ENCODE measurements around the gene APOLD1. TPM values are rescaled to one million over a fixed set of nuclear protein-coding genes. Genes with fewer than 3 reads are reported as not detected.

APOLD1 gene
- polyA plus RNA-seq, 2 of the 4 experiments (the other 2 are of a cell fraction): 0.44 to 1.3 TPM

DNA sequence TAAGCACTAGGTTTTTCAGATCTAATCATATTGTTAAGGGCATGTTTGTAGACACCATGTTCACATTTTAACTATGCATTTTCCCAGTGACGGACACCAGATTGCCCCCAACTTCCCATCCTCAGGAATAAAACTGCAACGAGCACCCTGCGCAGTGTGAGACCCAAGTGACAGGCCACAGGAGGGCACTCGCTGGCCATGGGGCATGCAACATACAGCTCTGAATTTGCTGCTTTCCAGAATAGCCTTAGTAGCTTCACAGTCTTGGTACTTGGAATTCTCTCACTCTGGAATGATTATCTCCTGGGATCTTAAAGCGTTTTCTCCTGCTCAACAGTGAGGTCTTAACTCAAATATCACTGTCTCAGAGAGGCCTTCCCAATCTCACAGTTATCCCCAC lies 26.7 kb downstream of the APOLD1 start:
- TF ChIP-seq NR3C1 (IDR thresholded peaks at IDR 0.05) (no peak), CEBPB (IDR thresholded peaks at IDR 0.05) (no peak), RAD21 (conservative IDR thresholded peaks at IDR 0.05 in 1 of 2, IDR thresholded peaks at IDR 0.05 in 1 of 2) (peak; percentile 90 to 97), SMC3 (IDR thresholded peaks at IDR 0.05) (peak; percentile 84)
- TF ChIP-seq, protein P1, sequence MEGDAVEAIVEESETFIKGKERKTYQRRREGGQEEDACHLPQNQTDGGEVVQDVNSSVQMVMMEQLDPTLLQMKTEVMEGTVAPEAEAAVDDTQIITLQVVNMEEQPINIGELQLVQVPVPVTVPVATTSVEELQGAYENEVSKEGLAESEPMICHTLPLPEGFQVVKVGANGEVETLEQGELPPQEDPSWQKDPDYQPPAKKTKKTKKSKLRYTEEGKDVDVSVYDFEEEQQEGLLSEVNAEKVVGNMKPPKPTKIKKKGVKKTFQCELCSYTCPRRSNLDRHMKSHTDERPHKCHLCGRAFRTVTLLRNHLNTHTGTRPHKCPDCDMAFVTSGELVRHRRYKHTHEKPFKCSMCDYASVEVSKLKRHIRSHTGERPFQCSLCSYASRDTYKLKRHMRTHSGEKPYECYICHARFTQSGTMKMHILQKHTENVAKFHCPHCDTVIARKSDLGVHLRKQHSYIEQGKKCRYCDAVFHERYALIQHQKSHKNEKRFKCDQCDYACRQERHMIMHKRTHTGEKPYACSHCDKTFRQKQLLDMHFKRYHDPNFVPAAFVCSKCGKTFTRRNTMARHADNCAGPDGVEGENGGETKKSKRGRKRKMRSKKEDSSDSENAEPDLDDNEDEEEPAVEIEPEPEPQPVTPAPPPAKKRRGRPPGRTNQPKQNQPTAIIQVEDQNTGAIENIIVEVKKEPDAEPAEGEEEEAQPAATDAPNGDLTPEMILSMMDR (IDR thresholded peaks at IDR 0.05): peak; percentile 84
- TF ChIP-seq, protein P2, sequence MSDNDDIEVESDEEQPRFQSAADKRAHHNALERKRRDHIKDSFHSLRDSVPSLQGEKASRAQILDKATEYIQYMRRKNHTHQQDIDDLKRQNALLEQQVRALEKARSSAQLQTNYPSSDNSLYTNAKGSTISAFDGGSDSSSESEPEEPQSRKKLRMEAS (IDR thresholded peaks at IDR 0.05): peak; percentile 42; the same call in 1 of the 2 replicates
- no peaks in the 10 kb centered on the region for H3K9me3 ChIP-seq
- H3K4me1 ChIP-seq: peaks cover 55% of the 10 kb centered on the region
- no peak for FAIRE-seq
- ATAC-seq: peak; percentile 89 to 90
- 39% methylated on average over 5 of the region's 5 CpGs for WGBS (ENCODE audit: missing lambda C conversion rate)
- ChIA-PET POLR2A (interaction anchor here (1.1 to 2.6 kb wide), 3 partner anchors 8 to 79 kb away, joined by 5 to 18 read pairs (median 13); partner anchors contain the start of gene GPRC5A), CTCF (interaction anchor here (0.6 to 6.3 kb wide), 46 partner anchors 9 to 412 kb away, joined by 3 to 80 read pairs (median 4); partner anchors contain the start of genes APOLD1 and GPRC5A)
- peak overlapping the region; percentile 90 to 92 for H3K27ac ChIP-seq
- no peak overlapping the region for H3K4me3 ChIP-seq
- DNase-seq (ENCODE audit: low read depth in 1 of 2, low spot score in 1 of 2): peak; percentile 59 to 81
- peak overlapping the region; percentile 67 for H3K4me2 ChIP-seq

DNA sequence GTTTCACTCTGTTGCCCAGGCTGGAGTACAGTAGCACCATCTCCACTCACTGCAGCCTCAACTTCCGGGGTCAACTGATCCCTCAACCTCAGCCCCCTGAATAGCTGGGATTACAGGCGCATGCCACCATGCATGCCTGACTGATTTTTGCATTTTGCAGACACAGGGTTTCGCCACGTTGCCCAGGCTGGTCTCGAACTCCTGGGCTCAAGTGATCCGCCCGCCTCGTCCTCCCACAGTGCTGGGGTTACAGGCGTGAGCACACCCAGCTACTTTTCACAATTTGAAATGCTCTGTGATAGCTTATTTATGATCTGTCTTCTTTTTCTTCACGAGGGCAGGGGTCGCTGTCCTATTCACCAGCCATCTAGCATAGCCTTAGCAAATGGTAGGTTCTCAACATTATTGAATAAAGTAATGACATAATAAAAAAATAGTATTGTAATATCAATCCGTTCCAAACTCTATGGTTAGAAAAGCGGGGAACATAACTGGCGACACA lies 27.2 kb downstream of the APOLD1 start:
- H3K27ac ChIP-seq: peak overlapping the region; percentile 90 to 92

DNA sequence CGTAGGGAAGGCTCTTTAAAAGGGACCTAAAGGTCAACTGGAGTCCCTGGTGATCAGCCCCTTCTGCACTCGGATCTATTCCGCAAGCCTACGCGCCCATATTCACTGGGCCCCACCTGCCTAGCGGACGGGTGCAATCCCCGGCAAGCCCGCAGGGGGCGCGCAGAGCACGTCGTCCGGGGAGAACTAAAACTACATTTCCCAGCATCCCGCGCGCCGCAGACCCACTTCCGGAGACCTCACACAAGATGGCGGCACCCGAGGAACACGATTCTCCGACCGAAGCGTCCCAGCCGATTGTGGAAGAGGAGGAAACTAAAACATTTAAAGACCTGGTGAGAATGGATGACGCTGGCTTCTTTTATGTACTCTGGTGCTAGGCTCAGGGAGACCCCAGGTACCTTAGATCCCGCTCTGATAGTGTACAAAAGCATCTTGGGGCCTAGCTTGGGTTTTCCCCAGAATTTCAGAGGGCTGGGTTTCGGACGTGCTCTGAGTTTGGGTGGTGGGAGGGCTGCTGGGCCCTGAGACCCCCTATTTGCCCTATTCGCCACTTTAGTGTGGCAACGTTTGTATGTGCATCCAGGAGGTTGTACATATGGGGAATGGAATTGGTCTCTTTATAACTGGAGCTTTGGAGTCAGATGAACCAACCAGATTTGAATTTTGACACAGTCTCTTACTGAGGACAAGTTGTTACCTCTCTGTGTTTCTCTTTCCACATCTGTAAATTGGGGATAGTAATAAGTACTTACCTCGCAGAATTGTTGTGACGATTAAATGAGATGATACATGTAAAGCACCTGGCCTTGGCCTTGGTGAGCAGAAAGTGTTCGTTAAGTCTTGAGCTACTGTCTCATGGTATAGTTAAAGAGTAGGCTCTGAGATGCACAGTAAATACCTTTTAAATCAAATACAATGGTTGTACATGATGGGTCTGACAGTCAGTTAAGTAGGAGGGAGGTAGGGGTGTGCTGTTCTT lies 28.0 kb downstream of the APOLD1 start, which contains the start of gene DDX47:
Gene DDX47, plus strand, starts transcription at position 227 of the 982 bp plus-strand sequence. Its CDS starts 22 bp downstream, at position 249.
- H3K9me3 ChIP-seq: no peaks in the 10 kb centered on the region
- ChIA-PET CTCF (interaction anchor here (0.7 to 6.3 kb wide), 38 partner anchors 8 to 411 kb away, joined by 3 to 80 read pairs (median 4); partner anchors contain the start of genes APOLD1 and GPRC5A), POLR2A (interaction anchor here (0.6 to 2.6 kb wide), 6 partner anchors 10 to 88 kb away, joined by 3 to 18 read pairs (median 5); partner anchors contain the start of gene GPRC5A)
- FAIRE-seq (peak; percentile 13), DNase-seq (ENCODE audit: low read depth in 1 of 2, low spot score in 1 of 2) (peak; percentile 87 to 95), ATAC-seq (peak; percentile 93 to 94)
- under 1% methylated on average over 34 of the region's 35 CpGs for WGBS (ENCODE audit: missing lambda C conversion rate)
- peaks cover 43% of the 10 kb centered on the region for H3K4me1 ChIP-seq
- H3K4me3 ChIP-seq: peak within 1 kb of the TSS; percentile 92
- H3K27ac ChIP-seq: peak within 1 kb of the TSS; percentile 90 to 92
- H3K4me2 ChIP-seq: peak within 1 kb of the TSS; percentile 97
- no peak for TF ChIP-seq HOXB13 (CRISPR knock-in tag; IDR thresholded peaks at IDR 0.05; ENCODE audit: low read depth)
- TF ChIP-seq, protein P1 (IDR thresholded peaks at IDR 0.05): peak; percentile 81
- TF ChIP-seq MAZ (IDR thresholded peaks at IDR 0.05; ENCODE audit: borderline replicate concordance, low read depth, low read length): no peak
- TF ChIP-seq, protein P2 (IDR thresholded peaks at IDR 0.05): peak; percentile 85
- peak; percentile 2; the same call in 1 of the 2 replicates for TF ChIP-seq TP53 (CRISPR knock-in tag; IDR thresholded peaks at IDR 0.05)
- TF ChIP-seq RAD21 (conservative IDR thresholded peaks at IDR 0.05 in 1 of 2, IDR thresholded peaks at IDR 0.05 in 1 of 2): peak; percentile 60 to 72
- no peak for TF ChIP-seq KDM1A (IDR thresholded peaks at IDR 0.05; ENCODE audit: low read depth)
- TF ChIP-seq RARB (CRISPR knock-in tag; IDR thresholded peaks at IDR 0.05): no peak
- TF ChIP-seq CBX2 (IDR thresholded peaks at IDR 0.05; ENCODE audit: borderline replicate concordance, low read depth): no peak
- no peak for TF ChIP-seq CBX8 (IDR thresholded peaks at IDR 0.05)
- TF ChIP-seq GATA3 (IDR thresholded peaks at IDR 0.05; ENCODE audit: borderline replicate concordance): peak; percentile 42; the same call in 1 of the 2 replicates
- peak; percentile 86 for TF ChIP-seq KDM5A (IDR thresholded peaks at IDR 0.05)

More for the DNA sequence above, 27.2 kb downstream of the APOLD1 start:
- ChIA-PET CTCF (interaction anchor here (0.6 to 6.3 kb wide), 50 partner anchors 9 to 412 kb away, joined by 3 to 80 read pairs (median 4); partner anchors contain the start of genes APOLD1 and GPRC5A), POLR2A (interaction anchor here (0.6 to 2.6 kb wide), 6 partner anchors 9 to 88 kb away, joined by 3 to 18 read pairs (median 6); partner anchors contain the start of gene GPRC5A)
- no peak for TF ChIP-seq JUN (IDR thresholded peaks at IDR 0.05)
- 0 out of 2 replicates have a peak, but pooled peaks have one; percentile 51 for TF ChIP-seq FOSB (CRISPR knock-in tag; IDR thresholded peaks at IDR 0.05)
- no peak for TF ChIP-seq CHD4 (IDR thresholded peaks at IDR 0.05; ENCODE audit: borderline replicate concordance)
- peak; percentile 22; the same call in 1 of the 2 replicates for TF ChIP-seq TP53 (CRISPR knock-in tag; IDR thresholded peaks at IDR 0.05)
- TF ChIP-seq CEBPB (IDR thresholded peaks at IDR 0.05): no peak
- TF ChIP-seq ESRRA (IDR thresholded peaks at IDR 0.05; ENCODE audit: borderline replicate concordance, low read length): no peak
- TF ChIP-seq KDM1A (IDR thresholded peaks at IDR 0.05; ENCODE audit: low read depth): no peak
- TF ChIP-seq MAZ (IDR thresholded peaks at IDR 0.05; ENCODE audit: borderline replicate concordance, low read depth, low read length): no peak
- TF ChIP-seq, protein P3, sequence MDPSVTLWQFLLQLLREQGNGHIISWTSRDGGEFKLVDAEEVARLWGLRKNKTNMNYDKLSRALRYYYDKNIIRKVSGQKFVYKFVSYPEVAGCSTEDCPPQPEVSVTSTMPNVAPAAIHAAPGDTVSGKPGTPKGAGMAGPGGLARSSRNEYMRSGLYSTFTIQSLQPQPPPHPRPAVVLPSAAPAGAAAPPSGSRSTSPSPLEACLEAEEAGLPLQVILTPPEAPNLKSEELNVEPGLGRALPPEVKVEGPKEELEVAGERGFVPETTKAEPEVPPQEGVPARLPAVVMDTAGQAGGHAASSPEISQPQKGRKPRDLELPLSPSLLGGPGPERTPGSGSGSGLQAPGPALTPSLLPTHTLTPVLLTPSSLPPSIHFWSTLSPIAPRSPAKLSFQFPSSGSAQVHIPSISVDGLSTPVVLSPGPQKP (IDR thresholded peaks at IDR 0.05; ENCODE audit: low read depth, low read length): no peak
- TF ChIP-seq BHLHE40 (IDR thresholded peaks at IDR 0.05; ENCODE audit: low read depth, low read length): no peak
- no peak for TF ChIP-seq RNF2 (IDR thresholded peaks at IDR 0.05; ENCODE audit: borderline replicate concordance, low read depth)
- TF ChIP-seq, protein P4, sequence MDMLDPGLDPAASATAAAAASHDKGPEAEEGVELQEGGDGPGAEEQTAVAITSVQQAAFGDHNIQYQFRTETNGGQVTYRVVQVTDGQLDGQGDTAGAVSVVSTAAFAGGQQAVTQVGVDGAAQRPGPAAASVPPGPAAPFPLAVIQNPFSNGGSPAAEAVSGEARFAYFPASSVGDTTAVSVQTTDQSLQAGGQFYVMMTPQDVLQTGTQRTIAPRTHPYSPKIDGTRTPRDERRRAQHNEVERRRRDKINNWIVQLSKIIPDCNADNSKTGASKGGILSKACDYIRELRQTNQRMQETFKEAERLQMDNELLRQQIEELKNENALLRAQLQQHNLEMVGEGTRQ (IDR thresholded peaks at IDR 0.05): no peak
- TF ChIP-seq EHF (CRISPR knock-in tag; IDR thresholded peaks at IDR 0.05): no peak
- Histone ChIP-seq H3K4me1 (peaks cover 50% of the 10 kb centered on the region), H3K9me3 (no peaks in the 10 kb centered on the region), H3K4me2 (peak overlapping the region; percentile 67), H3K4me3 (no peak overlapping the region)
- DNase-seq (ENCODE audit: low read depth in 1 of 2, low spot score in 1 of 2): peak in 1 of 2 experiments; percentile 53
- FAIRE-seq: no peak
- peak; percentile 28 to 48 for ATAC-seq
- 54% methylated on average over 14 of the region's 14 CpGs for WGBS (ENCODE audit: missing lambda C conversion rate)
